AG04450 (cell line): ENCODE data around the gene DPPA3. TPM values are rescaled to one million over a fixed set of nuclear protein-coding genes. Genes with fewer than 3 reads are reported as not detected.
"Not testable (repeated sequence)": the region's sequence is repeated elsewhere in the genome, so short reads cannot be mapped to it uniquely, and the experiment has no call there.

Experiments
- CTCF ChIA-PET: fragments of 300-600, 350-600 bp; formaldehyde crosslinking; extraction: SDS; loops from one replicate; lab custom pipeline; 2022; ENCODE audit warnings: antibody characterized with exemption, inconsistent platforms; lab: Charles Lee
- POLR2A ChIA-PET: fragments of 350-600 bp; formaldehyde crosslinking; extraction: SDS; loops from one replicate; lab custom pipeline; 2021; ENCODE audit warnings: antibody characterized with exemption, inconsistent platforms; lab: Yijun Ruan, JAX
- DNase-seq: peaks from one replicate; pipeline ENCODE4 v3.0.0-alpha.2; 2011; ENCODE audit warnings: low read depth, low spot score
- H3K27ac ChIP-seq: one replicate; pipeline ENCODE4 v1.5.1; 2012; ENCODE audit warnings: low read depth, low read length, control low read depth
- H3K27me3 ChIP-seq: one replicate; pipeline ENCODE4 v1.6.0; 2012; ENCODE audit warnings: low read length; ENCODE audit not compliant: control insufficient read depth, insufficient read depth
- H3K4me3 ChIP-seq: 2 replicates; pipeline ENCODE4 v1.5.1; 2011; ENCODE audit warnings: mild to moderate bottlenecking, low read depth, low read length, control low read depth
- H3K9me3 ChIP-seq: 2 replicates; pipeline ENCODE4 v1.5.1; 2012; ENCODE audit warnings: low read length; ENCODE audit not compliant: control insufficient read depth, insufficient read depth
- CTCF ChIP-seq: IDR thresholded peaks from 2 replicates; pipeline ENCODE4 v1.5.1; 2011; ENCODE audit warnings: low read depth, low read length, control low read depth, inconsistent platforms
- polyA plus RNA-seq: library from polyadenylated mRNA; depleted of rRNA; stranded (reverse); fragments of >200 nt; gene quantifications from 2 replicates; pipeline ENCODE4 v1.2.3, GENCODE V29; 2011

The DPPA3 gene
- polyA plus RNA-seq, 1 experiment = not detected

- Histone ChIP-seq H3K9me3 (peaks cover 26% of the 10 kb centered on the region), H3K4me3 (no peak overlapping the region), H3K27me3 (no peaks in the 10 kb centered on the region), H3K27ac (no peak overlapping the region)
- ChIA-PET CTCF (no interaction called here), POLR2A (no interaction called here)
- TF ChIP-seq CTCF = no peak
- DNase-seq = no peak
Observed at GRCh38 chr12:7749442-7749841, 38.2 kb downstream of the DPPA3 start.

- DNase-seq = no peak
- no peak for TF ChIP-seq CTCF
- Histone ChIP-seq H3K27ac (no peak overlapping the region), H3K4me3 (no peak overlapping the region), H3K9me3 (peaks cover 30% of the 10 kb centered on the region), H3K27me3 (no peaks in the 10 kb centered on the region)
- CTCF ChIA-PET = no interaction called here
- POLR2A ChIA-PET = no interaction called here
Observed at GRCh38 chr12:7750350-7750749, 39.1 kb downstream of the DPPA3 start.

DNA sequence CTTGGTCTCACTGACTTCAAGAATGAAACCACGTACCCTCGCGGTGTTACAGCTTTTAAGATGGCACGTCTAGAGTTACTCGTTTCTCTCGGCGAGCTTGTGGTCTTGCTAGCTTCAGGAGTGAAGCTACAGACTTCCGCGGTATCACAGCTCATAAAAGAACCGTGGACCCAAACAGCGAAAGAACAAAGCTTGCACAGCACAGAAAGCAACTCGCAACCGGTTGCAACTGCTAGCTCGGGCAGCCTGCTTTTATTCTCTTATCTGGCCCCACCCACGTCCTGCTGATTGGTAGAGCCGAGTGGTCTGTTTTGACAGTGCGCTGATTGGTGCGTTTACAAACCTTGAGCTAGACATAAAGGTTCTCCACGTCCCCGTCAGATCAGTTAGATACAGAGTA, 40.2 kb downstream of the DPPA3 start:
- POLR2A ChIA-PET = no interaction called here
- no peak overlapping the region for H3K27ac ChIP-seq
- no peak for TF ChIP-seq CTCF
- CTCF ChIA-PET = no interaction called here
- DNase-seq = no peak
- no peaks in the 10 kb centered on the region for H3K27me3 ChIP-seq
- H3K4me3 ChIP-seq = no peak overlapping the region
- peaks cover 38% of the 10 kb centered on the region for H3K9me3 ChIP-seq

DNA sequence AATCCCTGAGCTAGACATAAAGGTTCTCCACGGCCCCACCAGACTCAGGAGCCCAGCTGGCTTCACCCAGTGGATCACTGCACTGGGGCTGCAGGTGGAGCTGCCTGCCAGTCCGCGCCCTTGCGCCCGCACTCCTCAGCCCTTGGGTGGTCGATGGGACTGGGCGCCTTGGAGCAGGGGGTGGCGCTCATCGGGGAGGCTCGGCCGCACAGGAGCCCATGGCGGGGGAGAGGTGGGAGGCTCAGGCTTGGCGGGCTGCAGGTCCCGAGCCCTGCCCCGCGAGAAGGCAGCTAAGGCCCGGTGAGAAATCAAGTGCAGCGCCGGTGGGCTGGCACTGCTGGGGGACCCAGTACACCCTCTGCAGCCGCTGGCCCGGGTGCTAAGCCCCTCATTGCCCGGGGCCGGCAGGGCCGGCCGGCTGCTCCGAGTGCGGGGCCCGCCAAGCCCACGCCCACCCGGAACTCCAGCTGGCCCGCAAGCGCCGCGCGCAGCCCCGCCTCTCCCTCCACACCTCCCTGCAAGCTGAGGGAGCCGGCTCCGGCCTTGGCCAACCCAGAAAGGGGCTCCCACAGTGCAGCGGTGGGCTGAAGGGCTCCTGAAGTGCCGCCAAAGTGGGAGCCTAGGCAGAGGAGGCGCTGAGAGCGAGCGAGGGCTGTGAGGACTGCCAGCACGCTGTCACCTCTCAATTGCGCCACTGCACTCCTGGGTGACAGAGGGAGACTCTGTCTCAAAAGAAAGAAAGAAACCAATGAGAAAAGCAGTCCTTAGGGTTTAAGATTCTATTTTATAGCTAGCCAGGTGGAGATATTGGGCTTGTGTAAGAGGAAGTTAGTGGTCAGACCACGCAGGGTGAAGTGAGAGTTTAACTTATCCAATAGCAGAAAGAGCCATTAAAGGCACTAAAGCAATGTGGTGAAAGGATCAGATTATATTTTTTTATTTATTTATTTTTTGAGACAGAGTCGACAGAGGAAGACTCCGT, 41.0 kb downstream of the DPPA3 start:
- POLR2A ChIA-PET, CTCF ChIA-PET: not testable (repeated sequence)

DNA sequence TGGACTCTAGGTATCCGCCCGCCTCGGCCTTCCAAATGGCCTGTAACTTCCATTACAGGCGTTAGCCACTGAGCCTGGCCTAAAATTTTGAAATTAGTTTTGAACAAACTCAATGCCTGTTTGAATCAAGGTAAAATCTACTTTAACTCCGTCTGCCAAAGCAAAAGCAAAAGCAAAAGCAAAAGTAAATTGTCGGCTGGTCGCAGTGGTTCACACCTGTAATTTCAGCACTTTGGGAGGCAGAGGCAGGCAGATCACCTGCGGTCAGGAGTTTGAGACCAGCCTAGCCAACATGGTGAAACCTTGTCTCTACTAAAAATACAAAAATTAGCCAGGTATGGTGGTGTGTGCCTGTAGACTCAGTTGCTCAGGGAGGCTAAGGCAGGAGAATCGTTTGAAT, 44.4 kb downstream of the DPPA3 start:
- POLR2A ChIA-PET, DNase-seq, CTCF ChIA-PET, H3K27me3 ChIP-seq, H3K4me3 ChIP-seq, H3K27ac ChIP-seq: not testable (repeated sequence)
- H3K9me3 ChIP-seq = peaks cover 36% of the 10 kb centered on the region

More for the DNA sequence above, 41.0 kb downstream of the DPPA3 start:
- not testable (repeated sequence) for DNase-seq, H3K4me3 ChIP-seq, H3K27ac ChIP-seq, H3K27me3 ChIP-seq
- H3K9me3 ChIP-seq = peaks cover 37% of the 10 kb centered on the region

- no peaks in the 10 kb centered on the region for H3K27me3 ChIP-seq
- DNase-seq = no peak
- no peak for TF ChIP-seq CTCF
- POLR2A ChIA-PET = no interaction called here
- peaks cover 34% of the 10 kb centered on the region for H3K9me3 ChIP-seq
- no peak overlapping the region for H3K4me3 ChIP-seq
- CTCF ChIA-PET = no interaction called here
- no peak overlapping the region for H3K27ac ChIP-seq
Observed at GRCh38 chr12:7756993-7757392, 45.8 kb downstream of the DPPA3 start.
